ENCODE results near the gene GIPC1. TPM values are rescaled to one million over a fixed set of nuclear protein-coding genes. Genes with fewer than 3 reads are reported as not detected.
"Not testable (repeated sequence)": the region's sequence is repeated elsewhere in the genome, so short reads cannot be mapped to it uniquely, and the experiment has no call there.

GIPC1 gene, protein sequence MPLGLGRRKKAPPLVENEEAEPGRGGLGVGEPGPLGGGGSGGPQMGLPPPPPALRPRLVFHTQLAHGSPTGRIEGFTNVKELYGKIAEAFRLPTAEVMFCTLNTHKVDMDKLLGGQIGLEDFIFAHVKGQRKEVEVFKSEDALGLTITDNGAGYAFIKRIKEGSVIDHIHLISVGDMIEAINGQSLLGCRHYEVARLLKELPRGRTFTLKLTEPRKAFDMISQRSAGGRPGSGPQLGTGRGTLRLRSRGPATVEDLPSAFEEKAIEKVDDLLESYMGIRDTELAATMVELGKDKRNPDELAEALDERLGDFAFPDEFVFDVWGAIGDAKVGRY
- total RNA-seq, result 46.1 TPM
- 10 to 100 TPM; 45.0 to 52.5 (median 48.7) TPM for polyA plus RNA-seq (ENCODE audit: insufficient read depth in 1 of 8, insufficient read length in 8 of 8, low replicate concordance in 1 of 8)
- long read RNA-seq, donor 1, transcript GIPC1-203 (9 exons, 1,926 nt), result major isoform, 5 of 16 reads
- long read RNA-seq, donor 1, partial matches to known transcripts, result 7 of 16 reads
- long read RNA-seq, donor 1, other reads (novel, unspliced or antisense), result 0 of 16 reads
- long read RNA-seq, donor 2, partial matches to known transcripts, result 0 of 2 reads
- long read RNA-seq, donor 2, other reads (novel, unspliced or antisense), result 0 of 2 reads
- long read RNA-seq, donor 3, transcript GIPC1-205 (8 exons, 1,386 nt), result major isoform, 14 of 38 reads
- long read RNA-seq, donor 3, transcript GIPC1-203 (9 exons, 1,926 nt), result minor isoform, 10 of 38 reads
- long read RNA-seq, donor 3, partial matches to known transcripts, result 0 of 38 reads
- long read RNA-seq, donor 3, other reads (novel, unspliced or antisense), result 6 of 38 reads
- long read RNA-seq, donor 4, transcript GIPC1-203 (9 exons, 1,926 nt), result major isoform, 6 of 11 reads
- long read RNA-seq, donor 4, partial matches to known transcripts, result 0 of 11 reads
- long read RNA-seq, donor 4, other reads (novel, unspliced or antisense), result 0 of 11 reads
- long read RNA-seq, donor 5, transcript GIPC1-205 (8 exons, 1,386 nt), result major isoform, 21 of 39 reads
- long read RNA-seq, donor 5, transcript GIPC1-203 (9 exons, 1,926 nt), result minor isoform, 14 of 39 reads
- long read RNA-seq, donor 5, partial matches to known transcripts, result 0 of 39 reads
- long read RNA-seq, donor 5, other reads (novel, unspliced or antisense), result 0 of 39 reads
- long read RNA-seq, donor 6, transcript GIPC1-205 (8 exons, 1,386 nt), result minor isoform, 16 of 37 reads
- long read RNA-seq, donor 6, transcript GIPC1-203 (9 exons, 1,926 nt), result major isoform, 19 of 37 reads
- long read RNA-seq, donor 6, partial matches to known transcripts, result 0 of 37 reads
- long read RNA-seq, donor 6, other reads (novel, unspliced or antisense), result 0 of 37 reads
- long read RNA-seq, donor 7, transcript GIPC1-203 (9 exons, 1,926 nt), result major isoform, 11 of 17 reads
- long read RNA-seq, donor 7, partial matches to known transcripts, result 0 of 17 reads
- long read RNA-seq, donor 7, other reads (novel, unspliced or antisense), result 0 of 17 reads
- long read RNA-seq, donor 8, transcript GIPC1-203 (9 exons, 1,926 nt), result major isoform, 5 of 8 reads
- long read RNA-seq, donor 8, partial matches to known transcripts, result 0 of 8 reads
- long read RNA-seq, donor 8, other reads (novel, unspliced or antisense), result 0 of 8 reads
- long read RNA-seq, donor 9, transcript GIPC1-203 (9 exons, 1,926 nt), result major isoform, 5 of 9 reads
- long read RNA-seq, donor 9, partial matches to known transcripts, result 0 of 9 reads
- long read RNA-seq, donor 9, other reads (novel, unspliced or antisense), result 0 of 9 reads
- long read RNA-seq, donor 10, transcript GIPC1-205 (8 exons, 1,386 nt), result major isoform, 9 of 22 reads
- long read RNA-seq, donor 10, transcript GIPC1-203 (9 exons, 1,926 nt), result minor isoform, 7 of 22 reads
- long read RNA-seq, donor 10, partial matches to known transcripts, result 0 of 22 reads
- long read RNA-seq, donor 10, other reads (novel, unspliced or antisense), result 0 of 22 reads
- long read RNA-seq, donor 11, transcript GIPC1-203 (9 exons, 1,926 nt), result major isoform, 9 of 13 reads
- long read RNA-seq, donor 11, partial matches to known transcripts, result 0 of 13 reads
- long read RNA-seq, donor 11, other reads (novel, unspliced or antisense), result 0 of 13 reads

DNA sequence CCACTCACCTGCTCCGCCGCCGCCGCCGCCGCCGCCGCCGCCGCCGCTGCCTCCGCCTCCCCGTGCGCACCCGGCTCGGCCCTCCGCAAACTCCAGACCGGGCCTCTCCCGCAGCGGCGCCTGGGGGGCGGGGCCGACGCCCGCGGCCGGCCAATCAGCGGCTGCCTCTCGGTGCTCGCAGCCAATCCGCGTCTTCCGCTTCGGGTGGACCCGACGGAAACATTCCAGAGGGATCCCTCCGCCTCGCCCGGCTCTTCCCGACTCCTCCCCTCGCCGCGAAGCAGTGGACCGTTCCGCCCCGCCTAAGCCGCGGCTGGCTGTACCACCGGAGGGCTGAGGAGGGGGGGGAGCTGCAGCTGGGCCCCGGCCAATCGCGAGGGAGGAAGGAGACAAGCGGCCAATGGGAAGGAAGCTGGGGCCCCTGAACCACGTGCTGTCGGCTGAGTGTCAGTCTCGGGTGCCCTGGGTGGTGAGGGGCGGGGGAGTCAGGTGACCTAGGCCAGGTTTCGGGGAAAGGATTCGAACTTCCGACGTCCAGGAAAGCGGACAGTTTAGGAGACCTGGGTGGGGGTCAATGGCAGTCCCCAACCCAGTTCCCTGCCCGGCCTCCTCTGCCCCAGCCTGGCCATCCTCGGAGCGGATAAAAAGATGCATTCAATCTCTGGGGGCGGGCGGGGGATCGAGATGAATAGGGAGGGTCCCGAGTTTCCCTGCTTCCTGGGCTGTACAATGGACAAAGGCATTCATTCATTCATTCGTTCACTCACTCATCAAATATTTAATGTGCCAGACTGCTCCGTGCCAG is at the start of gene GIPC1:
GIPC1 (minus strand) TSS at position 99 of the 805 bp plus-strand sequence. CDS start 13,151 bp downstream, outside the sequence.
- peaks cover 26% of the 10 kb centered on the region for H3K4me1 ChIP-seq (ENCODE audit: control insufficient read depth, insufficient read depth, low read length)
- no peaks in the 10 kb centered on the region for H3K27me3 ChIP-seq (ENCODE audit: control insufficient read depth, insufficient read depth, low read length)
- DNase-seq, result peak; percentile 99
- peaks cover 15% of the 10 kb centered on the region for H3K36me3 ChIP-seq (ENCODE audit: control insufficient read depth, insufficient read depth, low read length)
- H3K9me3 ChIP-seq (replicated peaks; ENCODE audit: control insufficient read depth, low read depth, low read length), result no peaks in the 10 kb centered on the region
- H3K27ac ChIP-seq (ENCODE audit: low read length), result peak within 1 kb of the TSS; percentile 79
- 1% methylated on average over 59 of the region's 71 CpGs for WGBS (ENCODE audit: insufficient coverage)
- peak within 1 kb of the TSS; percentile 81 for H3K4me3 ChIP-seq (ENCODE audit: low read length)

DNA sequence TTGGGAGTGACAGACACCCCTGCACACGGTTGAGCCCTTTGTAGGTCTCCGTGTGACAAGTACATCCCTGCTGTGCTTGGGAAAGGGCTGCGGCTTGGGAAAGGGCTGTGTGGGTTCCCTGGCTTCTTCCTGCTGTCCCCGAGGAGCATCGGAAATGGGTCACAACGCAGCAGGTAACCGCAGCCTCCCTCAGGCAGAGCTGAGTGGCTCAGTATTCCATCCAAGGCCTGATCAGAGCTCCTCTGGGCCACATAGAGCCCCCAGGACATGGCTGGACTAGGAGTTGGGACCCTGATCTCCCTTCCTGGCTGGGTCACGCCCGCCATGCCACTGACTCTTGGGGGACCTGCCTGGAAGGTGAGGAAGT is 49.8 kb upstream of the GIPC1 start:
- Histone ChIP-seq H3K27ac (ENCODE audit: low read length) (peak overlapping the region; percentile 92), H3K27me3 (ENCODE audit: control insufficient read depth, insufficient read depth, low read length) (no peaks in the 10 kb centered on the region), H3K4me3 (ENCODE audit: low read length) (no peak overlapping the region), H3K4me1 (ENCODE audit: control insufficient read depth, insufficient read depth, low read length) (peaks cover 54% of the 10 kb centered on the region), H3K9me3 (replicated peaks; ENCODE audit: control insufficient read depth, low read depth, low read length) (no peaks in the 10 kb centered on the region), H3K36me3 (ENCODE audit: control insufficient read depth, insufficient read depth, low read length) (peaks cover 27% of the 10 kb centered on the region)
- DNase-seq, result no peak
- 74% methylated on average over 9 of the region's 9 CpGs for WGBS (ENCODE audit: insufficient coverage)

DNA sequence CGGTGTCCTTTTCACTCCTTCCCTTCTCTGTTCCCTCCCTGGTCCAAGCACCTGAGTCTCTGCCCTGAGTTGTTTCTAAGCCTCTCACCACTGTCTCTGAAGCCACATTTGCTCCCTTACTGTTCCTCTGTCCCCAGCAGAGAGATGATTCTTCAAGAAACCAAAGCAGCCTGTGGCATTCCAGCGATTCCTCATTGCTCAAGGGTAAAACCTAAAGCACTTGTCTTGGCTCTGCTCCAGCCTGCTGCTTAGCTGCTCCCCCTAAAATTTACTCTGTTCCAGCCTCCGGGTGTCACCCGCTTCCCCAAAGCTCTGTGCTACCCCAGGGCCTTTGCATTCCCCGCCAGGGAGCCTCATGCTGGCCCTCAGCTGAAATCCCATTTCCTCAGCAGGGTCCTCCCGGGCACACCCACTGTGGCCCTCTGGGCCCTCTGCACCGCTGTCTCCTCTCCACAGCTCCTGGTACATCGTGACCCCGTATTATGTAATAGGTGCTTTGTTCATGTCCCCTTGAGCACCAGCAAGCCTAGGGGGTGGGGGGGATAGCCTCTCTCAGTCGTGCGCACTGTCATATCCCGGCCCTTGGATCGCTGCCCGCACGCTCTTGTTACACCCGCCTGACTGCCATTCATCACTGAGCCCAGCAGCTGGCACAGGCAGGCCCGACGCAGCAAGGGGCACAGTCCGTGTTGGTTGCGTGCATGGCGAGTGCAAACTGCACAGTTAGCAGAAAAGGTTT is 49.2 kb upstream of the GIPC1 start:
- Histone ChIP-seq H3K4me1 (ENCODE audit: control insufficient read depth, insufficient read depth, low read length) (peaks cover 49% of the 10 kb centered on the region), H3K9me3 (replicated peaks; ENCODE audit: control insufficient read depth, low read depth, low read length) (no peaks in the 10 kb centered on the region), H3K36me3 (ENCODE audit: control insufficient read depth, insufficient read depth, low read length) (peaks cover 23% of the 10 kb centered on the region), H3K27ac (ENCODE audit: low read length) (peak overlapping the region; percentile 92), H3K4me3 (ENCODE audit: low read length) (no peak overlapping the region), H3K27me3 (ENCODE audit: control insufficient read depth, insufficient read depth, low read length) (no peaks in the 10 kb centered on the region)
- WGBS (ENCODE audit: insufficient coverage), result 87% methylated on average over 14 of the region's 21 CpGs
- DNase-seq, result peak; percentile 90

DNA sequence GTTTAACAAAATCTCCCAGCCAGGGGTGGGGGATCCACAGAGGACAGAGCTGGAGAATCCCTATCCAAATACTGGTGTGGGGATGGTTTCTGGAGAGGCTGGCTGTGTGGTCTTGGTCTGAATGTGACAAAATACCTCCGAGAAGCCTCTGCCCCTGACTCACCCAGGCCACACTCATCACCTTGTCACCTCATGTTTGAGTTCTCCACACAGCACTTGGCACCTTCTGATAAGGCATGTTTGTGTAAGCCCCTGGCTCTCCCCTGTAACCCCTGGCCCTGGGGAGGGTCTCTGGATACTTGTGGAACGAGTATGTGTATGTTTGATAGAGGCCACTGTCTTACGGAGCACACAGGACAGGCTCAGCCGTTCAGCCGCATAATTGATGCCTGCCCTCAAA is 48.1 kb upstream of the GIPC1 start:
- Histone ChIP-seq H3K9me3 (replicated peaks; ENCODE audit: control insufficient read depth, low read depth, low read length) (no peaks in the 10 kb centered on the region), H3K36me3 (ENCODE audit: control insufficient read depth, insufficient read depth, low read length) (peaks cover 20% of the 10 kb centered on the region), H3K4me1 (ENCODE audit: control insufficient read depth, insufficient read depth, low read length) (peaks cover 47% of the 10 kb centered on the region), H3K4me3 (ENCODE audit: low read length) (no peak overlapping the region), H3K27me3 (ENCODE audit: control insufficient read depth, insufficient read depth, low read length) (no peaks in the 10 kb centered on the region), H3K27ac (ENCODE audit: low read length) (no peak overlapping the region)
- DNase-seq, result no peak
- 71% methylated on average over 4 of the region's 5 CpGs for WGBS (ENCODE audit: insufficient coverage)

DNA sequence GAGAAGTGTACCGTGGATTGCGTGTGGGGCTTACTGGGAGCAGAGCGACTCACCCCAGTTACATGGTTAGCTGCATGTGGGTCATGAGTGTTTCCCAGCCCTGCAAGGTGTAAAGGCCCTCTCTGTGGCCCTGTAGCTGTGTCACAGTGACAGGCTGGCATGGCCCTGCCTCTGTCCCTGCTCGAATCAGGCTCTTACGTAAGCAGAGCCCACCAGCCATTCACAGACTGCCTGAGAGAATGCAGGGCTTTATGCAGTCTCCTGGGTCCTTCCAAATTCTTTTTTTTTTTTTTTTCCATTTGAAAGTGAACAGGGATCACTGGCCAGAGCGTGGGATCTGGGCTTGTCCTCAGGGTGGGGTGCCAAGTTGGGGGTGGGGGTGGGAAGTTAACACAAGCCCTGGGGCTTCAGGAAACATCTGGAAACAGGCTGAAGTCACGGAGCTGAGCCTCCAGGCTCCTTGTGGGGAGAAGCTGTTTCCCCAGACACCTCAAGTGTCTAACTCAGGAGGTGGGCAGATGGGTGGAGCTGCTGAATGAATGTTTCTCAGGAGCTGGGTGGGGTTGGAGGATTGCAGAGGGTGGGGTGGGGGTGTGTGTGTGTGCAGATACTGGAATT is 46.9 kb upstream of the GIPC1 start:
- peak; percentile 79 for DNase-seq
- Histone ChIP-seq H3K27ac (ENCODE audit: low read length) (peak overlapping the region; percentile 69), H3K9me3 (replicated peaks; ENCODE audit: control insufficient read depth, low read depth, low read length) (no peaks in the 10 kb centered on the region), H3K36me3 (ENCODE audit: control insufficient read depth, insufficient read depth, low read length) (peaks cover 11% of the 10 kb centered on the region), H3K4me1 (ENCODE audit: control insufficient read depth, insufficient read depth, low read length) (peaks cover 47% of the 10 kb centered on the region), H3K4me3 (ENCODE audit: low read length) (no peak overlapping the region), H3K27me3 (ENCODE audit: control insufficient read depth, insufficient read depth, low read length) (no peaks in the 10 kb centered on the region)
- WGBS (ENCODE audit: insufficient coverage), result 7% methylated on average over 2 of the region's 7 CpGs

DNA sequence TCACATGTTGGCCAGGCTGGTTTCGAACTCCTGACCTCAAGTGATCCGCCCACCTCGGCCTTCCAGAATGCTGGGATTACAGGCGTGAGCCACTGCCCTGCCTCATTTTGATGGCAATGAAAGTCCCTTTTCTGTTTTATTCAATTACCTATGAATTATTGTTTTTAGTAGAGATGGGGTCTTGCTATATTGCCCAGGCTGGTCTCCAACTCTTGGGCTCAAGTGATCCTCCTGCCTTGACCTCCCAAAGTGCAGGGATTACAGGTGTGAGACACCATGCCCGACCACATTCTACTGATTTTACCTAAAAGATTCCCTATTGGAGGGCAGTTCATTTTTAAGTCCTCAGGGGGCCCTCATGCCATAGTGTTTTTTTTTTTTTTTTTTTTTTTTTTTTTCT is 46.1 kb upstream of the GIPC1 start:
- Histone ChIP-seq H3K36me3 (ENCODE audit: control insufficient read depth, insufficient read depth, low read length) (peaks cover 11% of the 10 kb centered on the region), H3K4me1 (ENCODE audit: control insufficient read depth, insufficient read depth, low read length) (peaks cover 45% of the 10 kb centered on the region), H3K27ac (ENCODE audit: low read length) (peak overlapping the region; percentile 69)
- H3K27me3 ChIP-seq (ENCODE audit: control insufficient read depth, insufficient read depth, low read length); H3K9me3 ChIP-seq (replicated peaks; ENCODE audit: control insufficient read depth, low read depth, low read length); H3K4me3 ChIP-seq (ENCODE audit: low read length); DNase-seq: not testable (repeated sequence)
- WGBS (ENCODE audit: insufficient coverage), result no CpG with 5 or more reads among the region's 5 CpGs

DNA sequence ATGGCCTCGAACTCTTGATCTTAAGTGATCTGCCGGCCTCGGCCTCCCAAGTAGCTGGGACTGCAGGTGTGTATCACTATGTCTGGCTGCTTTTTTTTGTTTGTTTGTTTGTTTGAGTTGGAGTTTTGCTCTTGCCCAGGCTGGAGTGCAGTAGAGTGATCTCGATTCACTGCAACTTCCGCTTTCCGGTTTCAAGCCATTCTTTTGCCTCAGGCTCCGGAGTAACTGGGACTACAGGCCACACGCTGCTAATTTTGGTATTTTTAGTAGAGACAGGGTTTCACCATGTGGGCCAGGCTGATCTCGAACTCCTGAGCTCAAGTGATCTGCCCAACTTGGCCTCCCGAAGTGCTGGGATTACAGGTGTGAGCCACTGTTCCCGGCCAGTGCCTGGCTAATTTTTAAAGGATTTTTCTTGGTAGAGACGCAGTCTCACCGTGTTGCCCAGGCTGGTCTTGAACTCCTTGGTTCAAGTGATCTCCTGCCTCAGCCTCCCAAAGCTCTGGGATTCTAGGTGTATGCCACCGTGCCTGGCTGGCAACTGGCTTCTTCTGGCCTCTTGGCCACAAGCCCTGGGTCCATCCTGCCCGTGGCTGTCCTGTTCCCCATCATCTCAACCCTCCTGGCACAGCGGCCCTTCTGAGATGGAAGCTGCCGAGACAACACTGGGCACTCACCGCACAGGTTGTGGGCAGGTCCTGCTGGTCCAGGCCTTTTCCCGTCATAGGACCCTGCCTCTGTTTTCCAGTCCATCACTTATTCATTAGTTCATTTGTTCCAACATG is 45.0 kb upstream of the GIPC1 start:
- Histone ChIP-seq H3K27me3 (ENCODE audit: control insufficient read depth, insufficient read depth, low read length) (no peaks in the 10 kb centered on the region), H3K27ac (ENCODE audit: low read length) (no peak overlapping the region), H3K36me3 (ENCODE audit: control insufficient read depth, insufficient read depth, low read length) (peaks cover 9% of the 10 kb centered on the region), H3K4me3 (ENCODE audit: low read length) (no peak overlapping the region), H3K9me3 (replicated peaks; ENCODE audit: control insufficient read depth, low read depth, low read length) (no peaks in the 10 kb centered on the region), H3K4me1 (ENCODE audit: control insufficient read depth, insufficient read depth, low read length) (peaks cover 39% of the 10 kb centered on the region)
- WGBS (ENCODE audit: insufficient coverage), result 87% methylated on average over 17 of the region's 19 CpGs
- no peak for DNase-seq
